Measurements from ENCODE around the gene TMEM183A.
A peak's percentile ranks its signal among the peaks of the same experiment; 100 is the strongest.

The TMEM183A gene

GRCh38 chr1:203028784-203029553 lies 21.8 kb downstream of the TMEM183A start:
- peak; percentile 26 for DNase-seq (ENCODE audit: low spot score)

- no peak for DNase-seq (ENCODE audit: low spot score)
Measured at GRCh38 chr1:203031467-203031866, 24.3 kb downstream of the TMEM183A start.

GRCh38 chr1:203033287-203033686 lies 26.1 kb downstream of the TMEM183A start:
- DNase-seq (ENCODE audit: low spot score) = no peak

- no peak for DNase-seq (ENCODE audit: low spot score)
Measured at GRCh38 chr1:203033917-203034316, 26.7 kb downstream of the TMEM183A start.

- no peak for DNase-seq (ENCODE audit: low spot score)
Measured at GRCh38 chr1:203034422-203035110, 27.4 kb downstream of the TMEM183A start.

GRCh38 chr1:203035111-203036000 lies 28.2 kb downstream of the TMEM183A start:
- DNase-seq (ENCODE audit: low spot score) = no peak

- no peak for DNase-seq (ENCODE audit: low spot score)
Measured at GRCh38 chr1:203036135-203036534, 29.0 kb downstream of the TMEM183A start.

- DNase-seq (ENCODE audit: low spot score) = no peak
Measured at GRCh38 chr1:203036537-203036936, 29.4 kb downstream of the TMEM183A start.

- no peak for DNase-seq (ENCODE audit: low spot score)
Measured at GRCh38 chr1:203037509-203038190, 30.5 kb downstream of the TMEM183A start.

- no peak for DNase-seq (ENCODE audit: low spot score)
Measured at GRCh38 chr1:203038217-203038741, 31.1 kb downstream of the TMEM183A start.

- peak; percentile 59 for DNase-seq (ENCODE audit: low spot score)
Measured at GRCh38 chr1:203038891-203039608, 31.9 kb downstream of the TMEM183A start.

- DNase-seq (ENCODE audit: low spot score) = no peak
Measured at GRCh38 chr1:203039609-203040512, 32.7 kb downstream of the TMEM183A start.

- DNase-seq (ENCODE audit: low spot score) = no peak
Measured at GRCh38 chr1:203040513-203041275, 33.5 kb downstream of the TMEM183A start.

- DNase-seq (ENCODE audit: low spot score) = no peak
Measured at GRCh38 chr1:203041351-203041932, 34.3 kb downstream of the TMEM183A start.

GRCh38 chr1:203043830-203044545 lies 36.8 kb downstream of the TMEM183A start:
- no peak for DNase-seq (ENCODE audit: low spot score)

GRCh38 chr1:203044546-203045250 lies 37.5 kb downstream of the TMEM183A start:
- DNase-seq (ENCODE audit: low spot score) = no peak

- DNase-seq (ENCODE audit: low spot score) = no peak
Measured at GRCh38 chr1:203045336-203045735, 38.2 kb downstream of the TMEM183A start.
